ENCODE measurements around the gene TMEM132D.
A peak's percentile ranks its signal among the peaks of the same experiment; 100 is the strongest.

Gene TMEM132D

GRCh38 chr12:129534966-129535750, 368.7 kb downstream of the TMEM132D start:
- no peak overlapping the region for H3K4me2 ChIP-seq
- H2AFZ ChIP-seq (ENCODE audit: low read depth): no peak overlapping the region
- H3K27ac ChIP-seq: no peak overlapping the region
- no peaks in the 10 kb centered on the region for H3K36me3 ChIP-seq (ENCODE audit: insufficient read depth)
- peaks cover 12% of the 10 kb centered on the region for H3K4me1 ChIP-seq (ENCODE audit: low read depth, poor library complexity, severe bottlenecking)
- H3K27me3 ChIP-seq (ENCODE audit: insufficient read depth, low read depth): no peaks in the 10 kb centered on the region
- H3K9ac ChIP-seq: no peak overlapping the region
- H3K79me2 ChIP-seq (ENCODE audit: insufficient read depth, low read depth): no peaks in the 10 kb centered on the region
- no peaks in the 10 kb centered on the region for H4K20me1 ChIP-seq (ENCODE audit: insufficient read depth)
- H3K4me3 ChIP-seq (IDR thresholded peaks at IDR 0.05; ENCODE audit: insufficient read depth, low read depth, low read length): no peak overlapping the region
- TF ChIP-seq CTCF (conservative IDR thresholded peaks at IDR 0.05; ENCODE audit: low read depth, low read length): no peak

GRCh38 chr12:129532707-129533499, 370.9 kb downstream of the TMEM132D start:
- Histone ChIP-seq H3K4me2 (no peak overlapping the region), H3K27me3 (ENCODE audit: insufficient read depth, low read depth) (no peaks in the 10 kb centered on the region), H3K79me2 (ENCODE audit: insufficient read depth, low read depth) (no peaks in the 10 kb centered on the region), H3K36me3 (ENCODE audit: insufficient read depth) (no peaks in the 10 kb centered on the region), H2AFZ (ENCODE audit: low read depth) (no peak overlapping the region), H4K20me1 (ENCODE audit: insufficient read depth) (no peaks in the 10 kb centered on the region), H3K4me1 (ENCODE audit: low read depth, poor library complexity, severe bottlenecking) (peaks cover 34% of the 10 kb centered on the region), H3K27ac (no peak overlapping the region), H3K9ac (no peak overlapping the region), H3K4me3 (IDR thresholded peaks at IDR 0.05; ENCODE audit: insufficient read depth, low read depth, low read length) (no peak overlapping the region)
- no peak for TF ChIP-seq CTCF (conservative IDR thresholded peaks at IDR 0.05; ENCODE audit: low read depth, low read length)

- Histone ChIP-seq H3K4me2 (no peak overlapping the region), H3K4me3 (IDR thresholded peaks at IDR 0.05; ENCODE audit: insufficient read depth, low read depth, low read length) (no peak overlapping the region), H3K27me3 (ENCODE audit: insufficient read depth, low read depth) (no peaks in the 10 kb centered on the region), H3K9ac (no peak overlapping the region), H3K4me1 (ENCODE audit: low read depth, poor library complexity, severe bottlenecking) (peaks cover 38% of the 10 kb centered on the region), H4K20me1 (ENCODE audit: insufficient read depth) (no peaks in the 10 kb centered on the region), H2AFZ (ENCODE audit: low read depth) (no peak overlapping the region), H3K27ac (no peak overlapping the region), H3K79me2 (ENCODE audit: insufficient read depth, low read depth) (no peaks in the 10 kb centered on the region), H3K36me3 (ENCODE audit: insufficient read depth) (no peaks in the 10 kb centered on the region)
- no peak for TF ChIP-seq CTCF (conservative IDR thresholded peaks at IDR 0.05; ENCODE audit: low read depth, low read length)
Measured at GRCh38 chr12:129532082-129532481, 371.7 kb downstream of the TMEM132D start.

- no peaks in the 10 kb centered on the region for H4K20me1 ChIP-seq (ENCODE audit: insufficient read depth)
- TF ChIP-seq CTCF (conservative IDR thresholded peaks at IDR 0.05; ENCODE audit: low read depth, low read length): no peak
- H3K4me1 ChIP-seq (ENCODE audit: low read depth, poor library complexity, severe bottlenecking): peaks cover 38% of the 10 kb centered on the region
- H3K36me3 ChIP-seq (ENCODE audit: insufficient read depth): no peaks in the 10 kb centered on the region
- no peaks in the 10 kb centered on the region for H3K27me3 ChIP-seq (ENCODE audit: insufficient read depth, low read depth)
- H3K4me3 ChIP-seq (IDR thresholded peaks at IDR 0.05; ENCODE audit: insufficient read depth, low read depth, low read length): no peak overlapping the region
- peak overlapping the region; percentile 33; the same call in 1 of the 2 replicates for H2AFZ ChIP-seq (ENCODE audit: low read depth)
- H3K79me2 ChIP-seq (ENCODE audit: insufficient read depth, low read depth): no peaks in the 10 kb centered on the region
- H3K4me2 ChIP-seq: peak overlapping the region; percentile 92
- H3K9ac ChIP-seq: peak overlapping the region; percentile 35; the same call in 1 of the 2 replicates
- H3K27ac ChIP-seq: peak overlapping the region; percentile 79
Measured at GRCh38 chr12:129530984-129531383, 372.8 kb downstream of the TMEM132D start.
